ENCODE measurements around the gene FGD5. TPM values are rescaled to one million over a fixed set of nuclear protein-coding genes. Genes with fewer than 3 reads are reported as not detected.

The FGD5 gene
- total RNA-seq, 1 donor from 2014 or later, result 294 TPM

GRCh38 chr3:14843321-14843720 lies 24.6 kb downstream of the FGD5 start:
- TF ChIP-seq, protein P1, sequence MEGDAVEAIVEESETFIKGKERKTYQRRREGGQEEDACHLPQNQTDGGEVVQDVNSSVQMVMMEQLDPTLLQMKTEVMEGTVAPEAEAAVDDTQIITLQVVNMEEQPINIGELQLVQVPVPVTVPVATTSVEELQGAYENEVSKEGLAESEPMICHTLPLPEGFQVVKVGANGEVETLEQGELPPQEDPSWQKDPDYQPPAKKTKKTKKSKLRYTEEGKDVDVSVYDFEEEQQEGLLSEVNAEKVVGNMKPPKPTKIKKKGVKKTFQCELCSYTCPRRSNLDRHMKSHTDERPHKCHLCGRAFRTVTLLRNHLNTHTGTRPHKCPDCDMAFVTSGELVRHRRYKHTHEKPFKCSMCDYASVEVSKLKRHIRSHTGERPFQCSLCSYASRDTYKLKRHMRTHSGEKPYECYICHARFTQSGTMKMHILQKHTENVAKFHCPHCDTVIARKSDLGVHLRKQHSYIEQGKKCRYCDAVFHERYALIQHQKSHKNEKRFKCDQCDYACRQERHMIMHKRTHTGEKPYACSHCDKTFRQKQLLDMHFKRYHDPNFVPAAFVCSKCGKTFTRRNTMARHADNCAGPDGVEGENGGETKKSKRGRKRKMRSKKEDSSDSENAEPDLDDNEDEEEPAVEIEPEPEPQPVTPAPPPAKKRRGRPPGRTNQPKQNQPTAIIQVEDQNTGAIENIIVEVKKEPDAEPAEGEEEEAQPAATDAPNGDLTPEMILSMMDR (IDR thresholded peaks at IDR 0.05; ENCODE audit: unreplicated experiment), result no peak
- H3K36me3 Mint-ChIP-seq (ENCODE audit: low read depth, unreplicated experiment), result peaks cover 17% of the 10 kb centered on the region
- H3K4me3 Mint-ChIP-seq (ENCODE audit: unreplicated experiment), result no peak overlapping the region
- H3K4me1 Mint-ChIP-seq (ENCODE audit: unreplicated experiment), result peaks cover 76% of the 10 kb centered on the region
- H3K27ac Mint-ChIP-seq (ENCODE audit: unreplicated experiment), result no peak overlapping the region
- no peak for DNase-seq (ENCODE audit: low spot score)
- H3K27me3 Mint-ChIP-seq (ENCODE audit: unreplicated experiment), result peaks cover 4% of the 10 kb centered on the region
- H3K9me3 Mint-ChIP-seq (ENCODE audit: unreplicated experiment), result no peaks in the 10 kb centered on the region

GRCh38 chr3:14844386-14845170 lies 25.8 kb downstream of the FGD5 start:
- DNase-seq (ENCODE audit: low spot score), result no peak
- no peaks in the 10 kb centered on the region for H3K9me3 Mint-ChIP-seq (ENCODE audit: unreplicated experiment)
- peak overlapping the region; percentile 72 for H3K27ac Mint-ChIP-seq (ENCODE audit: unreplicated experiment)
- peaks cover 13% of the 10 kb centered on the region for H3K36me3 Mint-ChIP-seq (ENCODE audit: low read depth, unreplicated experiment)
- TF ChIP-seq, protein P1 (IDR thresholded peaks at IDR 0.05; ENCODE audit: unreplicated experiment), result no peak
- H3K4me3 Mint-ChIP-seq (ENCODE audit: unreplicated experiment), result no peak overlapping the region
- peaks cover 73% of the 10 kb centered on the region for H3K4me1 Mint-ChIP-seq (ENCODE audit: unreplicated experiment)
- peaks cover 4% of the 10 kb centered on the region for H3K27me3 Mint-ChIP-seq (ENCODE audit: unreplicated experiment)

DNA sequence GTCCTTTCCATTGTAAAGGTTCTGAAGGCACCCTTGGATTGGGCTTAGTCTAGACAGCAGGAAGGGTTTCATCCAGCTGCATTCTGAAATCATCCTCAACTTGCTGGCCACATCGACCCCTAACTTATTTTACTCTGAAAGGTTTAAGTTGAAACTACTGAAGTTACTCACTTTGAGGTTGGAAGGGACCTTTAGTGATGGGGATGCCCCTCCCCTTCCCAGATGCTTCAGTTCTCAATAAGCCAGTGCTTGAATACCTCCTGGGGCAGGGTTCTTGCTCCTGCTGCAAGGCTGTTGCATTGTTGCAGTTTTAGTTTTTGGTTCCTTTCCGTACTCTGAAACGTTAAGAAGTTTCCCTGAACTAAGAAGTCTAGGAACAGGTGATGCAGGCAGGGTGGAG lies 26.4 kb downstream of the FGD5 start:
- no peak overlapping the region for H3K4me3 Mint-ChIP-seq (ENCODE audit: unreplicated experiment)
- TF ChIP-seq, protein P1 (IDR thresholded peaks at IDR 0.05; ENCODE audit: unreplicated experiment), result no peak
- H3K9me3 Mint-ChIP-seq (ENCODE audit: unreplicated experiment), result no peaks in the 10 kb centered on the region
- H3K27ac Mint-ChIP-seq (ENCODE audit: unreplicated experiment), result peak overlapping the region; percentile 49
- DNase-seq (ENCODE audit: low spot score), result no peak
- peaks cover 13% of the 10 kb centered on the region for H3K36me3 Mint-ChIP-seq (ENCODE audit: low read depth, unreplicated experiment)
- H3K27me3 Mint-ChIP-seq (ENCODE audit: unreplicated experiment), result peaks cover 4% of the 10 kb centered on the region
- H3K4me1 Mint-ChIP-seq (ENCODE audit: unreplicated experiment), result peaks cover 76% of the 10 kb centered on the region

DNA sequence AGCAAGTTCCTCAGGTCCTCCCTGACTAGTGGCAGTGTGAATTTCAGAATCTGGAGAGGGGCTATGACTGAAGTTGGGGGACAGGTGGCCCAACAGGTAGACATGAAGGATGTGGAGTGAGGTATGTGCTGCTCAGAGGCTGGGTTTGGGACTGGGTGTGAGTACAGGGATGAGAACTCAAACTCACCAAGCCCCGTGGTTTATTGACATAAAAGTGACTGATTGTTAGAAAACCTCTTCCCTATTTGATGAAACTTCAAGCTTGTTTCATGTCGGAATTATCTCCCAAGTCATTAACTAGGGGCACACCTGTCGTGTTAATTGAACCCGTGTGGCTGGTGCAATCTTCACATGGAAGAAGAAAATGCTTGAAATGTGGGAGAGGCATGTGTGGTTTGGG lies 27.1 kb downstream of the FGD5 start:
- no peak for DNase-seq (ENCODE audit: low spot score)
- Mint-ChIP-seq H3K4me3 (ENCODE audit: unreplicated experiment) (no peak overlapping the region), H3K9me3 (ENCODE audit: unreplicated experiment) (no peaks in the 10 kb centered on the region), H3K27me3 (ENCODE audit: unreplicated experiment) (peaks cover 4% of the 10 kb centered on the region), H3K36me3 (ENCODE audit: low read depth, unreplicated experiment) (peaks cover 9% of the 10 kb centered on the region), H3K4me1 (ENCODE audit: unreplicated experiment) (peaks cover 77% of the 10 kb centered on the region), H3K27ac (ENCODE audit: unreplicated experiment) (peak overlapping the region; percentile 88)
- TF ChIP-seq, protein P1 (IDR thresholded peaks at IDR 0.05; ENCODE audit: unreplicated experiment), result no peak

DNA sequence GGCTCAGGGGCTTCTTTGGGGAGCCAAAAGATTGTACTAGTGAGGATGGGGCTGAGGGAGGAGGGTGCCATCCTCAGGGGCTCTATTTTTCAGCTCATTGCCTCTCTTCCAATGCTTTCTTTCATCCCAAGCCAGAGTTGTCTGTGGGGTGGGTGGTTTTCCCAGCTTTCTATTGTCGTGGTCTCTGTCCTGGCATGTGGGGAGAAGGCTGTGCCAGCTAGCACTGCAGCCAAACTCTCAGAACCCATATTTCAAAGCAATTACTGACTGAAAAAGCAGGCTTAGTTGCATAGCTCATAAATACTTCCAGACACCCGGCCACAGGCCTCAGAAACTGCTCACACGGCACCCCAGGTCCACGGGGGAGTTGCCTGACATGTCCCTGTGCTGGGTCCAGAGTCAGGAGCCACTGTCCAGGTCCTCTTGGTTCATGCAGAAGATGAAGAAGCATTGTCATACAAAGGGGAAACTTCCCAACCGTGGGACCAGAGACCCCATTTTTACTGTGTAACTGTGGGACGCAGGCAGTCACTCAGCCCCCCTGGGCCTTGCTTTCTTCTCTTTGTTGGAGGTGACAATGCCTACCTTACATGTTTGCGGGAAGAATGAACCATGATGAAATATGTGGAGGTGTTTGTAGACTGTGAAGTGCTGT lies 27.6 kb downstream of the FGD5 start:
- Mint-ChIP-seq H3K27ac (ENCODE audit: unreplicated experiment) (peak overlapping the region; percentile 88), H3K36me3 (ENCODE audit: low read depth, unreplicated experiment) (peaks cover 4% of the 10 kb centered on the region), H3K4me1 (ENCODE audit: unreplicated experiment) (peaks cover 71% of the 10 kb centered on the region), H3K4me3 (ENCODE audit: unreplicated experiment) (no peak overlapping the region), H3K9me3 (ENCODE audit: unreplicated experiment) (no peaks in the 10 kb centered on the region), H3K27me3 (ENCODE audit: unreplicated experiment) (peaks cover 4% of the 10 kb centered on the region)
- TF ChIP-seq, protein P1 (IDR thresholded peaks at IDR 0.05; ENCODE audit: unreplicated experiment), result no peak
- no peak for DNase-seq (ENCODE audit: low spot score)

Data from endothelial cell (in vitro differentiated cells).